K562 (cell line): ENCODE data around the gene NR0B2. TPM values are rescaled to one million over a fixed set of nuclear protein-coding genes. Genes with fewer than 3 reads are reported as not detected.

Experiments
- CREM ChIP-seq: IDR thresholded peaks from 2 replicates; pipeline ENCODE4 v1.6.1; 2014; ENCODE audit warnings: antibody characterized with exemption, low read depth
- FIP1L1 ChIP-seq: fragments of 200-400 bp; formaldehyde crosslinking; IDR thresholded peaks from 2 replicates; pipeline ENCODE4 v1.6.1; 2018; ENCODE audit warnings: mild to moderate bottlenecking, low read depth, low read length; ENCODE audit not compliant: poor library complexity, severe bottlenecking
- HDAC6 ChIP-seq: IDR thresholded peaks from 2 replicates; pipeline ENCODE4 v1.6.1; 2012; ENCODE audit warnings: low read depth, mild to moderate bottlenecking, control low read depth, inconsistent platforms, low read length, moderate library complexity
- POLR3A ChIP-seq: IDR thresholded peaks from 2 replicates; pipeline ENCODE4 v1.6.1; 2011; ENCODE audit warnings: borderline replicate concordance, mild to moderate bottlenecking, moderate library complexity; ENCODE audit not compliant: insufficient read length, insufficient read depth; ENCODE audit errors: extremely low read depth
- PYGO2 ChIP-seq: fragments of 450-650 bp; IDR thresholded peaks from 2 replicates; pipeline ENCODE4 v1.6.1; 2016; ENCODE audit warnings: mild to moderate bottlenecking, missing genetic modification characterization, moderate library complexity, missing compliant biosample characterization
- SIN3A ChIP-seq, 2 experiments: fragments of 150-350 bp in 1 of 2; IDR thresholded peaks; 2 replicates each; pipeline ENCODE4 v1.6.1; 2011 to 2016; ENCODE audit warnings: borderline replicate concordance in 2 of 2, low read depth in 2 of 2, low read length in 2 of 2, mild to moderate bottlenecking in 2 of 2, moderate library complexity in 2 of 2; ENCODE audit not compliant: control insufficient read depth in 1 of 2
- SMAD3 ChIP-seq: fragments of 450-650 bp; formaldehyde crosslinking; conservative IDR thresholded peaks from 2 replicates; pipeline ENCODE4 v1.4.0; 2020; ENCODE audit warnings: mild to moderate bottlenecking
- SMARCA4 ChIP-seq: fragments of 450-650 bp; IDR thresholded peaks from 2 replicates; pipeline ENCODE4 v1.6.1; 2016
- TBL1XR1 ChIP-seq, 2 experiments: IDR thresholded peaks; 2 replicates each; pipeline ENCODE4 v1.6.1; 2012; ENCODE audit warnings: improper control_type of control experiment in 2 of 2, low read length in 2 of 2, mild to moderate bottlenecking in 1 of 2
- TGIF2 ChIP-seq: sonication (generic); formaldehyde crosslinking; IDR thresholded peaks from 2 replicates; pipeline ENCODE4 v1.8.1; 2022; ENCODE audit warnings: mild to moderate bottlenecking, missing genetic modification reagents, moderate library complexity
- ZNF143 ChIP-seq: sonication (generic); formaldehyde crosslinking; IDR thresholded peaks from 2 replicates; pipeline ENCODE4 v1.9.0; 2022; ENCODE audit warnings: mild to moderate bottlenecking, missing genetic modification reagents
- ZNF551 ChIP-seq: fragments of 250-450 bp; sonication (Bioruptor Pico); IDR thresholded peaks from 2 replicates; pipeline ENCODE4 v1.5.0; 2021; ENCODE audit warnings: mild to moderate bottlenecking, moderate library complexity
- polyA plus RNA-seq, 8 experiments: library from polyadenylated mRNA; depleted of rRNA in 4 of 8; stranded (reverse) in 5 of 8; unstranded in 3 of 8; fragments of >200 nt; fragmentation: Nextera tagmentation in 2 of 8; fragmentation: Illumina TruSeq in 1 of 8; extraction: Ambion mirVana in 2 of 8; extraction: Trizol in 1 of 8; gene quantifications; 2 replicates each; pipeline versions ENCODE4 v1.2.1 to v1.2.3, GENCODE V29; 2011 to 2014; ENCODE audit warnings: inconsistent platforms in 1 of 8, missing spikeins in 1 of 8
- total RNA-seq, 7 experiments: library from RNA; depleted of rRNA in 6 of 7; stranded (reverse); fragments of >200 nt in 6 of 7; fragmentation: Illumina TruSeq in 2 of 7; extraction: Trizol in 2 of 7; gene quantifications; 2 replicates each; pipeline versions ENCODE4 v1.2.1 to v1.2.3, GENCODE V29; 2011 to 2021; ENCODE audit warnings: low replicate concordance in 1 of 7
- TF ChIP-seq, protein P1 (sequence below): IDR thresholded peaks from 2 replicates; pipeline ENCODE4 v1.6.1; 2014; ENCODE audit warnings: antibody characterized with exemption
- TF ChIP-seq, protein P2 (sequence below), 2 experiments: fragments of 150-350 bp in 1 of 2; IDR thresholded peaks; 2 replicates each; pipeline ENCODE4 v1.6.1; 2012 to 2016; ENCODE audit warnings: low read depth in 2 of 2, low read length in 2 of 2, mild to moderate bottlenecking in 1 of 2, moderate library complexity in 1 of 2
- TF ChIP-seq, protein P3 (sequence below): fragments of 250-450 bp; sonication (Bioruptor Pico); IDR thresholded peaks from 2 replicates; pipeline ENCODE4 v1.5.0; 2021; ENCODE audit warnings: mild to moderate bottlenecking, borderline replicate concordance
- TF ChIP-seq, protein P4 (sequence below), 3 experiments: IDR thresholded peaks in 2 of 3; conservative IDR thresholded peaks in 1 of 3; 2 replicates each; pipeline ENCODE4 v1.5.1; 2011 to 2012; ENCODE audit warnings: low read length in 3 of 3, mild to moderate bottlenecking in 3 of 3, control low read depth in 2 of 3, improper control_type of control experiment in 1 of 3, inconsistent platforms in 1 of 3, low read depth in 1 of 3, mixed read lengths in 1 of 3, moderate library complexity in 1 of 3; ENCODE audit not compliant: insufficient read depth in 2 of 3

The NR0B2 gene
- total and polyA plus RNA-seq, 9 of the 15 experiments (the other 6 are each of a cell fraction or from before 2014, with no cell fraction given), result not detected

DNA sequence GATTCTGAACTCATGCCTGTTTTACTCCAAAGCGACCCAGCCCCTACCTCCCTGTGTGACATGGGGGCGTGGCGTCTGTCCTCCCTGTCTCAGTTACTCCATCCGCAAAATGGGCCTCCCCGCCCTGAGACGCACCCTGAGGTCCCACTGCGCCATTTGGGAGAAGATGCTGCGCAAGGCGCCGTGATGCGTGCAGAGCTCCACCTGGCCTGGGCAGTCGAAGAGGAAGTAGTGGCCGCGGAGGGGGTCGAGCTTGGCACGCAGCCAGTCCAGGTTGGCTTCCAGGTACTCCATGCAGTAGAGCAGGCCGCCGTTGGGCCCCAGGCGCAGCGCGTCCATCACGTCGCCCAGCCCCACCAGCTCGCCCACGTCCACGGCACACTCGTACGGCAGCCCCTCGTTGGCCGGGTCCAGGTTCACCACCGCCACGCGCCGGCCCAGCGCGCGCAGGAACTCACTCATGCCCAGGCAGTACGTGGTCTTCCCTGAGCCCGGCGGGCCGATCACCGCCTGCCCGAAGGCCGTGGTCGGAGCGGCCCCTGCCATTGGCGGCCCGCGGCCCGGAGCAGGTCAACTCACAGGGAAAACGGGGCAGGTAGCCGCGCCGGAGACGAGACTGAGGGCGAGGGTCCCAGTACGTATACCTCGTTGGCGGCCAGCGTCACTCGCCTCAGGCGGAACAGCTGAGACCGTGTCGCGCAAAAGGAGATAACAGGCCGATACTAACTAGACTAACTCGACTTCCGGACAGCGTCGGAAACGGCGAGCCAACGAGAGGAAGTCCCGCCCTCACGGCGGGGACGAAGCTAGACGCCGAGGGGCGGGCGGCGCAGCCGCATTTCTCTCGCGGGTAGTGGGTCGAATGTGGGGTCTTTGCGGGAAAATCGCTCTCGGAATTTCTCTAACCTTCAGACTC lies 24.0 kb downstream of the NR0B2 start, which contains the start of gene GPN2 (continued):
- TF ChIP-seq, protein P1, sequence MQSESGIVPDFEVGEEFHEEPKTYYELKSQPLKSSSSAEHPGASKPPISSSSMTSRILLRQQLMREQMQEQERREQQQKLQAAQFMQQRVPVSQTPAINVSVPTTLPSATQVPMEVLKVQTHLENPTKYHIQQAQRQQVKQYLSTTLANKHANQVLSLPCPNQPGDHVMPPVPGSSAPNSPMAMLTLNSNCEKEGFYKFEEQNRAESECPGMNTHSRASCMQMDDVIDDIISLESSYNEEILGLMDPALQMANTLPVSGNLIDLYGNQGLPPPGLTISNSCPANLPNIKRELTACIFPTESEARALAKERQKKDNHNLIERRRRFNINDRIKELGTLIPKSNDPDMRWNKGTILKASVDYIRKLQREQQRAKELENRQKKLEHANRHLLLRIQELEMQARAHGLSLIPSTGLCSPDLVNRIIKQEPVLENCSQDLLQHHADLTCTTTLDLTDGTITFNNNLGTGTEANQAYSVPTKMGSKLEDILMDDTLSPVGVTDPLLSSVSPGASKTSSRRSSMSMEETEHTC, result no peak
- no peak for TF ChIP-seq ZNF551 (CRISPR knock-in tag)
- TF ChIP-seq CREM, result peak; percentile 92
- TF ChIP-seq TGIF2, result peak; percentile 94
- no peak for TF ChIP-seq HDAC6
- TF ChIP-seq POLR3A, result no peak
- TF ChIP-seq SMARCA4, result peak; percentile 20; the same call in 1 of the 2 replicates
- peak; percentile 95 to 98 for TF ChIP-seq SIN3A (IDR thresholded peaks at IDR 0.05; ENCODE audit: borderline replicate concordance in 2 of 2, control insufficient read depth in 1 of 2, low read depth in 2 of 2, low read length in 2 of 2)
- TF ChIP-seq, protein P2, sequence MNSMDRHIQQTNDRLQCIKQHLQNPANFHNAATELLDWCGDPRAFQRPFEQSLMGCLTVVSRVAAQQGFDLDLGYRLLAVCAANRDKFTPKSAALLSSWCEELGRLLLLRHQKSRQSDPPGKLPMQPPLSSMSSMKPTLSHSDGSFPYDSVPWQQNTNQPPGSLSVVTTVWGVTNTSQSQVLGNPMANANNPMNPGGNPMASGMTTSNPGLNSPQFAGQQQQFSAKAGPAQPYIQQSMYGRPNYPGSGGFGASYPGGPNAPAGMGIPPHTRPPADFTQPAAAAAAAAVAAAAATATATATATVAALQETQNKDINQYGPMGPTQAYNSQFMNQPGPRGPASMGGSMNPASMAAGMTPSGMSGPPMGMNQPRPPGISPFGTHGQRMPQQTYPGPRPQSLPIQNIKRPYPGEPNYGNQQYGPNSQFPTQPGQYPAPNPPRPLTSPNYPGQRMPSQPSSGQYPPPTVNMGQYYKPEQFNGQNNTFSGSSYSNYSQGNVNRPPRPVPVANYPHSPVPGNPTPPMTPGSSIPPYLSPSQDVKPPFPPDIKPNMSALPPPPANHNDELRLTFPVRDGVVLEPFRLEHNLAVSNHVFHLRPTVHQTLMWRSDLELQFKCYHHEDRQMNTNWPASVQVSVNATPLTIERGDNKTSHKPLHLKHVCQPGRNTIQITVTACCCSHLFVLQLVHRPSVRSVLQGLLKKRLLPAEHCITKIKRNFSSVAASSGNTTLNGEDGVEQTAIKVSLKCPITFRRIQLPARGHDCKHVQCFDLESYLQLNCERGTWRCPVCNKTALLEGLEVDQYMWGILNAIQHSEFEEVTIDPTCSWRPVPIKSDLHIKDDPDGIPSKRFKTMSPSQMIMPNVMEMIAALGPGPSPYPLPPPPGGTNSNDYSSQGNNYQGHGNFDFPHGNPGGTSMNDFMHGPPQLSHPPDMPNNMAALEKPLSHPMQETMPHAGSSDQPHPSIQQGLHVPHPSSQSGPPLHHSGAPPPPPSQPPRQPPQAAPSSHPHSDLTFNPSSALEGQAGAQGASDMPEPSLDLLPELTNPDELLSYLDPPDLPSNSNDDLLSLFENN (IDR thresholded peaks at IDR 0.05; ENCODE audit: low read depth in 2 of 2, low read length in 2 of 2), result peak in 1 of 2 experiments; percentile 49; a peak in 1 of 4 replicates
- TF ChIP-seq, protein P3, sequence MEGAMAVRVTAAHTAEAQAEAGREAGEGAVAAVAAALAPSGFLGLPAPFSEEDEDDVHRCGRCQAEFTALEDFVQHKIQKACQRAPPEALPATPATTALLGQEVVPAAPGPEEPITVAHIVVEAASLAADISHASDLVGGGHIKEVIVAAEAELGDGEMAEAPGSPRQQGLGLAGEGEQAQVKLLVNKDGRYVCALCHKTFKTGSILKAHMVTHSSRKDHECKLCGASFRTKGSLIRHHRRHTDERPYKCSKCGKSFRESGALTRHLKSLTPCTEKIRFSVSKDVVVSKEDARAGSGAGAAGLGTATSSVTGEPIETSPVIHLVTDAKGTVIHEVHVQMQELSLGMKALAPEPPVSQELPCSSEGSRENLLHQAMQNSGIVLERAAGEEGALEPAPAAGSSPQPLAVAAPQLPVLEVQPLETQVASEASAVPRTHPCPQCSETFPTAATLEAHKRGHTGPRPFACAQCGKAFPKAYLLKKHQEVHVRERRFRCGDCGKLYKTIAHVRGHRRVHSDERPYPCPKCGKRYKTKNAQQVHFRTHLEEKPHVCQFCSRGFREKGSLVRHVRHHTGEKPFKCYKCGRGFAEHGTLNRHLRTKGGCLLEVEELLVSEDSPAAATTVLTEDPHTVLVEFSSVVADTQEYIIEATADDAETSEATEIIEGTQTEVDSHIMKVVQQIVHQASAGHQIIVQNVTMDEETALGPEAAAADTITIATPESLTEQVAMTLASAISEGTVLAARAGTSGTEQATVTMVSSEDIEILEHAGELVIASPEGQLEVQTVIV (CRISPR knock-in tag), result no peak
- peak; percentile 94 for TF ChIP-seq FIP1L1
- TF ChIP-seq, protein P4, sequence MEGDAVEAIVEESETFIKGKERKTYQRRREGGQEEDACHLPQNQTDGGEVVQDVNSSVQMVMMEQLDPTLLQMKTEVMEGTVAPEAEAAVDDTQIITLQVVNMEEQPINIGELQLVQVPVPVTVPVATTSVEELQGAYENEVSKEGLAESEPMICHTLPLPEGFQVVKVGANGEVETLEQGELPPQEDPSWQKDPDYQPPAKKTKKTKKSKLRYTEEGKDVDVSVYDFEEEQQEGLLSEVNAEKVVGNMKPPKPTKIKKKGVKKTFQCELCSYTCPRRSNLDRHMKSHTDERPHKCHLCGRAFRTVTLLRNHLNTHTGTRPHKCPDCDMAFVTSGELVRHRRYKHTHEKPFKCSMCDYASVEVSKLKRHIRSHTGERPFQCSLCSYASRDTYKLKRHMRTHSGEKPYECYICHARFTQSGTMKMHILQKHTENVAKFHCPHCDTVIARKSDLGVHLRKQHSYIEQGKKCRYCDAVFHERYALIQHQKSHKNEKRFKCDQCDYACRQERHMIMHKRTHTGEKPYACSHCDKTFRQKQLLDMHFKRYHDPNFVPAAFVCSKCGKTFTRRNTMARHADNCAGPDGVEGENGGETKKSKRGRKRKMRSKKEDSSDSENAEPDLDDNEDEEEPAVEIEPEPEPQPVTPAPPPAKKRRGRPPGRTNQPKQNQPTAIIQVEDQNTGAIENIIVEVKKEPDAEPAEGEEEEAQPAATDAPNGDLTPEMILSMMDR (IDR thresholded peaks at IDR 0.05 in 2 of 3, conservative IDR thresholded peaks at IDR 0.05 in 1 of 3; ENCODE audit: insufficient read depth in 2 of 3, low read depth in 1 of 3, low read length in 3 of 3), result no peak; a peak in 1 of 6 replicates
- no peak for TF ChIP-seq PYGO2 (tag)
- peak in 1 of 2 experiments; percentile 68; a peak in 2 of 4 replicates for TF ChIP-seq TBL1XR1 (IDR thresholded peaks at IDR 0.05; ENCODE audit: low read length in 2 of 2)
- 0 out of 2 replicates have a peak, but pooled peaks have one; percentile 51 for TF ChIP-seq ZNF143 (CRISPR knock-in tag)
- TF ChIP-seq SMAD3 (CRISPR knock-in tag), result no peak
